VCaP (cell line): Measurements from ENCODE around the gene PLD1.

Experiments used
- H3K27ac ChIP-seq: fragments of 450-650 bp; 2 replicates; pipeline ENCODE4 v1.5.1; 2017
- CTCF ChIP-seq: fragments of 450-650 bp; conservative IDR thresholded peaks from 2 replicates; pipeline ENCODE4 v1.5.1; 2017; ENCODE audit warnings: mild to moderate bottlenecking, moderate library complexity

Gene PLD1

GRCh38 chr3:171847595-171848259 is 37.4 kb upstream of the PLD1 start:
- no peak overlapping the region for H3K27ac ChIP-seq
- TF ChIP-seq CTCF, result no peak

- no peak for TF ChIP-seq CTCF
- no peak overlapping the region for H3K27ac ChIP-seq
These were observed 36.9 kb upstream of the PLD1 start for GRCh38 chr3:171847133-171847532.

GRCh38 chr3:171846597-171846996 is 36.3 kb upstream of the PLD1 start:
- H3K27ac ChIP-seq, result no peak overlapping the region
- no peak for TF ChIP-seq CTCF

- TF ChIP-seq CTCF, result no peak
These were observed 35.4 kb upstream of the PLD1 start for GRCh38 chr3:171845481-171846284.

GRCh38 chr3:171844873-171845272 is 34.6 kb upstream of the PLD1 start:
- no peak overlapping the region for H3K27ac ChIP-seq
- TF ChIP-seq CTCF, result no peak

More at GRCh38 chr3:171845481-171846284, 35.4 kb upstream of the PLD1 start:
- H3K27ac ChIP-seq, result no peak overlapping the region

- no peak within 1 kb of the TSS for H3K27ac ChIP-seq
- no peak for TF ChIP-seq CTCF
These were observed 32.7 kb upstream of the PLD1 start, which contains the start of gene TMEM212 for GRCh38 chr3:171842864-171843518. Gene TMEM212 (plus strand): TSS chr3:171843349. CDS start chr3:171843384, 35 bp downstream.

- no peak overlapping the region for H3K27ac ChIP-seq
- TF ChIP-seq CTCF, result no peak
These were observed 31.3 kb upstream of the PLD1 start for GRCh38 chr3:171841620-171842000.
